WTC11 (cell line): Measurements from ENCODE around the gene GMEB2.

Experiments used
- ZNF416 ChIP-seq: fragments of 250-450 bp; sonication (Bioruptor Pico); IDR thresholded peaks from 2 replicates; pipeline ENCODE4 v1.9.0; 2021; ENCODE audit warnings: mild to moderate bottlenecking, inconsistent platforms
- TF ChIP-seq, protein P1 (sequence below): fragments of 200-600 bp; IDR thresholded peaks from 2 replicates; pipeline ENCODE4 v1.8.0; 2022; ENCODE audit warnings: antibody characterized with exemption
- TF ChIP-seq, protein P2 (sequence below): sonication (generic); formaldehyde crosslinking; IDR thresholded peaks from 2 replicates; pipeline ENCODE4 v1.8.0; 2022; ENCODE audit warnings: mild to moderate bottlenecking, missing genetic modification reagents

DNA sequence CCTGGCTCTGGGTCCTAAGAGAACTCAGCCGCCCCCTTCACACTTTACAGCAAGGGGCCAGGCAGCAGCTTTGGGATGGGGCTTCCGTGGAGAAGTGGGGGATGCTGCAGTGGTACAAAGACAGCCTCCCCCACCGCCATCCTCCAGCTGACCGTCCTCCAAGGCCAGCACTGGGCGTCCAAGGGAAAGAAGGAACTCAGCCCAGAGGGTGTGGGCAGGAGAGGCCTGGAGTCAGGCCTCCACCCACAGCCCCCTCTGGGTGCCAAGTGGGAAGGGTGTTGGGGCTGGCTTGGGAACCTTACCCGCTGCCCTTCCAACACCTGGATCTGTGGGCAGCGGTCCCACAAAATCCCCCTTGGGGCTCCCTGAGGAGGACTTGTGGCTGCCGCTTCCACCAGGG, 13.2 kb upstream of the GMEB2 start:
- TF ChIP-seq, protein P1, sequence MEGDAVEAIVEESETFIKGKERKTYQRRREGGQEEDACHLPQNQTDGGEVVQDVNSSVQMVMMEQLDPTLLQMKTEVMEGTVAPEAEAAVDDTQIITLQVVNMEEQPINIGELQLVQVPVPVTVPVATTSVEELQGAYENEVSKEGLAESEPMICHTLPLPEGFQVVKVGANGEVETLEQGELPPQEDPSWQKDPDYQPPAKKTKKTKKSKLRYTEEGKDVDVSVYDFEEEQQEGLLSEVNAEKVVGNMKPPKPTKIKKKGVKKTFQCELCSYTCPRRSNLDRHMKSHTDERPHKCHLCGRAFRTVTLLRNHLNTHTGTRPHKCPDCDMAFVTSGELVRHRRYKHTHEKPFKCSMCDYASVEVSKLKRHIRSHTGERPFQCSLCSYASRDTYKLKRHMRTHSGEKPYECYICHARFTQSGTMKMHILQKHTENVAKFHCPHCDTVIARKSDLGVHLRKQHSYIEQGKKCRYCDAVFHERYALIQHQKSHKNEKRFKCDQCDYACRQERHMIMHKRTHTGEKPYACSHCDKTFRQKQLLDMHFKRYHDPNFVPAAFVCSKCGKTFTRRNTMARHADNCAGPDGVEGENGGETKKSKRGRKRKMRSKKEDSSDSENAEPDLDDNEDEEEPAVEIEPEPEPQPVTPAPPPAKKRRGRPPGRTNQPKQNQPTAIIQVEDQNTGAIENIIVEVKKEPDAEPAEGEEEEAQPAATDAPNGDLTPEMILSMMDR, result no peak
- no peak for TF ChIP-seq ZNF416 (CRISPR knock-in tag)
- TF ChIP-seq, protein P2, sequence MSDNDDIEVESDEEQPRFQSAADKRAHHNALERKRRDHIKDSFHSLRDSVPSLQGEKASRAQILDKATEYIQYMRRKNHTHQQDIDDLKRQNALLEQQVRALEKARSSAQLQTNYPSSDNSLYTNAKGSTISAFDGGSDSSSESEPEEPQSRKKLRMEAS, result no peak
